Measurements from ENCODE around the gene NOP10.

Gene NOP10

DNA sequence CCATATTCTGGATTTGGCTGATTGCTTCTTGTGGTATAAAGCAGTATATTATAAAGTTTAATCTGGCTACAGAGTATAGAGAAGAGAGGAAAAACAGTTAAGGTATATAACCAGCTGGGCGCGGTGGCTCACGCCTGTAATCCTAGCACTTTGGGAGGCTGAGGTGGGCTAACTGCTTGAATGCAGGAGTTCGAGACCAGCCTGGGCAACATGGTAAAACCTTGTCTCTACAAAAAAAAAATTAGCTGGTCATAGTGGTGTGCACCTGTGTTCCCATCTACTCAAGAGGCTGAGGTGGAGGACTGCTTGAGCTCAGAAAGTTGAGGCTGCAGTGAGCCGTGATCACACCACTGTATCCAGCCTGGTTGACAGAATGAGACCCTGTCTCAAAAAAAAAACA is 12.7 kb downstream of the NOP10 start:
- no peak for DNase-seq

DNA sequence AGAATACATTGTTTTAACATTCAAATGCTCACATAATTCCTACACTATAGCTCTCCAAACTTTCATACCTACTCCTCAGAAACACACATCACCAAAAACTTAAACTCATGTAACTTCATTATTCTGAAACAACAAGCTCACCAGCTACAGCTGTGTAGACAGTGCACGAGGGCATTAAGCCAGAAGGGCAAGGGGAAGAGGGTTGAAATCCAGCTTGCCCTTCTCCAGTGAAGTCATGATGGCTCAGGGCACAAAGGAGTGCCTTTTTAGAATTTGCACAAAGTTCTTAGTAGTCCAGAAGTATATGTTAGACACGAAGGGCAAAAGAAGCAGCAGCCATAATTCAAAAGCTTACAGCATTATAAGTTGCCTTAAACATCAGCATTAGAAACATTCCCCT is 13.9 kb downstream of the NOP10 start:
- no peak for DNase-seq

DNA sequence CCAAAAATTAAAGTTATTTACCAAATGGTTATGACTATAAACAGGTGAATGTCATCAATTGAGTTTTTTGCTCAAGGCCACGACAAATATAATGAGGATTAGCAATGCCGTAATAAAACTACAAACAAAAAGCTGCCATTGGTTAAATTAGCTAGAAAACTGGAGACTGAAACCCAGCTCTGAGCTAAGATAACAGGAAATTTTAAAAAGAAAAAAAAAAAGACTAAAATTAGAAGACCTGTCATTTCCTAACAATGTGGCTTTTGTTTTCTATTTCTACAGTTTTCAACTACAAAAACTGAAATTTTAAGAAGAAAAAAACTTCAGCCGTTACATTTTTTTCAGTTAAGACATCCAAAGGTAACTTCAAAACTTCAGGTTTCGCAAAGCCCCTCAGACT is 15.0 kb downstream of the NOP10 start:
- no peak for DNase-seq

DNA sequence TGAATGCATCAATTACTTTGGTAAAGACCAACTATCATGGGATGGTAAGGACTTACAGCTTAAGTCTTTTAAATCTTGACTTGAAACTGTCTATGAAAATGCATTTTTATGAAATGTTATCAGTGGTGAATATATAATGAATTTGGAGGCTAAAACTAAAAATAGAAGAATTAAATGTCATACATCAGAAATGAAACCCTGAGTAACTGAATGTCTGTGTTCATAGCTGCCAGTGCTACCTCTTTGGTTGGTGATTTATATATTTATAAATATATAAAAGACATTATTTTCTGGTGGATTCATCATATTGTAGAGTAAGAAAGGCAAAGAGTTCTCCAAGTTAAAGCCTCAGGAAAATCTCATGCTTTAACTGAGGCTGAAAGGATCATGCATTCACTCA is 17.6 kb downstream of the NOP10 start:
- no peak for DNase-seq

DNA sequence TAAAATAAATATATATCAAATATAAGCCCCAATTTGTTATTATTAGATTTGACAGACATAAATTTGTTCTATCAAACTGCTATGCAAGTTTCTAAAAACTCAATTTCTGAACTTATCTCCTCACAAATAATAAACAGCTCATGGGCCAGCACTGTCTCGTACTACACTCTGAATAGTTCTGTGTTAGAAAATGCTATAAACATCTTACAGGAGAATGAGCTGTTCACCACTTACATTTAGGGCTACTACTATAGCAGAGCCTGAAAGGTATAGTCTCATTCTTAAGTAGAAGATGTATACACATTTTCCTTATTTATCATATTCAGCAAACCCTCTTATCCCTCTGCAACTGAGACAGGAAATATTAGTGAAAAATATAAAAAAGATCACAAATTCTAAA is 18.0 kb downstream of the NOP10 start:
- DNase-seq, result no peak

DNA sequence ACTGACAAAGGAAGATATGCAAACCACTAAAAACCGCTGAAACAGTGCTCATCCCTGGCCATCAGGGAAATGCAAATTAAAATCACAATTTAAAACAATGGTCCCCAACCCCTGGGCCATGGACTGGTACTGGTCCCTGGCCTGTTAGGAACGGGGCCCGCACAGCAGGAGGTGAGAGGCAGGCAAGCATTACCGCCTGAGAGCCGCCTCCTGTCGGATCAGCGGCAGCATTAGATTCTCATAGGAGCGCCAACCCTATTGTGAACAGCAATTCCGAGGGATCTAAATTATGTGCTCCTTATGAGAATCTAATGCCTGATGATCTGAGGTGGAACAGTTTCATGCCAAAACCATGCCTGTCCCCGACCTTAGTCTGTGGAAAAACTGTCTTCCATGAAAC is 19.7 kb downstream of the NOP10 start:
- no peak for DNase-seq

DNA sequence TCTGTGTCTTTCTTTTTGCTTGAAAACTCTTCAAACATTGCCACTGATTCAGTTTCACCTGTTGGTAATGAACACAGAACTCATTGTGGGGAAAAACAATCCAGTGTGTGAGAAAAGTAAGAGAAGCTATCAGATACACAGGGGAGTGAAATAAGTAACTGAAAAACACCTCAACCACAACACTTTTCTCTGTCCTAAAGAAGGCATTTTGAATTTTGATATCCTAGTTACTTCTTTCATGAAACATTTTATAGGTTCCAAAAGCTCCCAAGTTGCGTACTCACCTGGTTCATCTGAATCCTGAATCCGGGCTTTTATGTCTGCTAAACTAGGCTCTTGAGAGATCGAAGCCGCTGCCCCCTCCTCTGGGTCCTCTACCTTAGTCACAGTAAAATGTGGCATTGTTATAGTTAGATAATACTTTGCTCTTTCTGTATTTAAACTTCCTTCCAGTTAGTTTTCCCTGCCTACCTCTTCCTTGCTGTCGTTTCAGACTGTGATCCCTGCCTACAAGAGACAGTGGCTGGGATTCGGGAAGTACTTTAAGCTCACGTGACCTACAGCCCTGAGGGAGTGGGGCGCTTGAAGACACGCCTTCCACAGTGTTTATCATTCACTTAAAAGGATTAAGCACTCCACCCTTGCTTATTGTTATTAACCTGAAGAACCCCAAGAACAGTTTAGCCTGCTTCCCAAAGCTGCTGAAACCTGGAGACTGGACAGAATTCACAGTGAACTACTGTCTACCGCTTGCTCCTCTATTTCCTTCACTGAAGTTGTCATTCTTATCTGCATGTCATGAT is 24.5 kb downstream of the NOP10 start:
- peak; percentile 80 for DNase-seq

DNA sequence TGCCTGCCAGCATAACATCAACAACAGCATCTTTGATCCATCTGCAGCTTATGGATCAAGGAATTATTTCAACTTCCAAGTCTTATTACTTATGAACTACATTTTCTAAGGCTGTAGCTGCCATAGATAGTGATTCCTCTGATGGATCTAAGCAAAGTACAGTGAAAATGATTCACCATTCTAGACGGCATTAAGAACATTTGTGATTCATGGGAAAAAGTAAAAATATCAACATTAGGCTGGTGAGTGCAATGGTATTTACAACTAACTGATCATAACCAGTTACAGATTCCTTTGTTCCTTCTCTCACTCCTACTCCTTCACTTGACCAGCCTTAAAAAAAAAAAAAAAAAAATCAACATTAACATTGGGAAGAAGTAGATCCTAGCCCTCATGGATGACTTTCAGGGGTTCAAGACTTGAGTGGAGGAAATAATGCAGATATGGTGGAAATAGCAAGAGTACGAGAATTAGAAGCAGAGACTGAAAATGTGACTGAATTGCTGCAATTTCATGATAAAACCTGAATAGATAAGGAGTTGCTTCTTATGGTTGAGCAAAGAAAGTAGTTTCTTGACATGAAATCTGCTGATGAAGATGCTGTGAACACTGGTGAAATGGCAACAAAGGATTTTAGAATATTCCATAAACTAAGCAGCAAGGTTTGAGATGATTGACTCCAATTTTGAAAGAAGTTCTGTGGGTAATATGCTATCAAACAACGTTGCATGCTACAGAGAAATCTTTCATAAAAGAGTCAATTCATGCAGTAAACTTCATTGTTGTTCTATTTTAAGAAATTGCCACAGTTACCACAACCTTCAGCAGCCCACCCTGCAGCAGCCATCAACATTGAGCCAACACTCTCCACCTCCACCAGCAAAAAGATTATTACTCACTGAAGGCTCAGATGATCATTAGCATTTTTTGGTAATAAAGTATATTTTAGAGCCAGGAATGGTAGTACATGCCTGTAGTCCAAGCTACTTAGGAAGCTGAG is 28.1 kb downstream of the NOP10 start:
- DNase-seq, result no peak

DNA sequence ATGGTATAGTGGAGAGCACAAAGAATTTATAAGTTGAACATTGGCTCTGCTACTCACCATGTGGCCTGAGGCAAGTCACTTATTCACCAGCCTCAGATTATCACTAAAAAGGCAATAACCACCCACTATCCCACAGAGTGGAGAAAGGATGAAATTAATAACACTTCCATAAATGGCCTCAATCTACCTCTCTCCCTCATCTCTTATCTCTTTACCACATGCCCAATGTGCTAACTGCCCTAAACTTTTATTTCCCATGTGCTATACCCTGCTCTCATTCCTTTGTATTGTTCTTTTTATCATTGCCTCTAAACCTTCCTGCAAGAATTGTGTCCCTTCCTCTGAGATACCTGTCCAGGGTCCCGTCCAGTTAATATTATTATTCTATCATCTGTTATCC is 31.4 kb downstream of the NOP10 start:
- no peak for DNase-seq

DNA sequence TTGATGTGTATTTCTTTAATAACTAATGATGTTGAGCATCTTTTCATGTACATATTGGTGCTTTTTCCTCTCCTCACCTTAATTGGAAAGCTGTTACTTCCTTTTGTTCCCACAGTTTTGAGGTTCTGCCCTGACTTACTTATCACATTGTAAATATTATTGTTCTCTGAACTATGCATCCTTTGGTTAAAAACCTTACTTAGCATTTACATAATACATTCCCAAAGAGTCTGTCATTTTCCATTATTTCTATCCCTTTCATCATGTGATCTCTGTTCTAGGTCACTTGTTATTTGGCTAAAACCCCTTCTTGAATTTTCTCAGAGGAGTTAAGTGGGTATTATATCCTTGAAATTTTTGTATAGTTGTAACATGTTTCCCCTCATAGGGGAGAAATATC is 38.3 kb downstream of the NOP10 start:
- no peak for DNase-seq

DNA sequence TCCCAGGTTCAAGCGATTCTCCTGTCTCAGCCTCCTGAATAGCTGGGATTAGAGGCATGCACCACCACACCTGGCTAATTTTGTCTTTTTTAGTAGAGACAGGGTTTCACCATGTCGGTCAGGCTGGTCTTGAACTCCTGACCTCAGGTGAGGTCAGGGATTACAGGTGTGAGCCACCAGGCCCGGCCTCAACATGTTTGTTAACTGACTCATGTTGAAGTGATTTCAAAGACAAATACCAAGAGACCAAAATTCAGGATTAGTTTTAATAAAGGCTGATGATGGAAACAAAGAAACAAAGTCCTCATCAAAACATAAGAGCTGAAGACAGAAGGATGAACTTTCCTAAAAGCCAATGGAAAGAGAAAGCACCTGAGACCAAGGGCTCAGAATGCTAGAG is 41.9 kb downstream of the NOP10 start:
- DNase-seq, result no peak

DNA sequence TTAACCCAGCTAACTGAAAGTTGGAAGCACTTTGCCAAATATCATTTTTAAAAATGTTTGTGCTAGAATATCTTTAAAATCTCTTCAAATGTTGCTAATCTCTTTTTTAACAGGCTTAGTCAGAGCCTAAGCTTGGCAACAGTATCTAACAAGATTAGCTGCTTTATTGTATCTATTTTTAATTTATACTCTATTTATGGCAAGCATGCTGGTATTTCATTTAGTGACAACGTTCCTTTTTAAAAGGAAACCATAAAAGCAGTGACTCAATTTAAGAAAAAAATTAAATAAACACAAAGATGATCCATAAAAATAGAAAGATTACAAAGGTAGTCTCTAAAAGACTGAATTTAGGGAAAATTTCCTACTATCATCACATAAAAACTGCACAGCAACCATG is 45.9 kb downstream of the NOP10 start:
- no peak for DNase-seq

DNA sequence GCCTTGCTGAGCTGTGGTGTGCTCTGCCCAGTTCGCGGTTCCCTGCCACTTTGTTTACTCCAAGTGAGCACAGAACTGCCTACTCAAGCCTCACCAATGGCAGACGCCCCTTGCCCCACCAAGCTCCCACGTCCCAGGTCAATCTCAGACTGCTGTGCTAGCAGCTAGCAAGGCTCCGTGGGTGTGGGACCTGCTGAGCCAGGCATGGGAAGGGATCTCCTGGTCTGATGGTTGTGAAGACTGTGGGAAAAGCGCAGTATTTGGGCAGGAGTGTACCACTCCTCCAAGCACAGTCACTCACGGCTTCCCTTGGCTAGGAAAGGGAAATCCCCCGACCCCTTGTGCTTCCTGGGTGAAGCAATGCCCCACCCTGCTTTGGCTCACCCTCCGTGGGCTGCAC is 50.3 kb downstream of the NOP10 start:
- DNase-seq, result no peak

Measured in NCI-H69 (cell line).